Measurements from ENCODE around the gene NCOA3.
"Not testable (repeated sequence)": the region's sequence is repeated elsewhere in the genome, so short reads cannot be mapped to it uniquely, and the experiment has no call there.

Gene NCOA3

DNA sequence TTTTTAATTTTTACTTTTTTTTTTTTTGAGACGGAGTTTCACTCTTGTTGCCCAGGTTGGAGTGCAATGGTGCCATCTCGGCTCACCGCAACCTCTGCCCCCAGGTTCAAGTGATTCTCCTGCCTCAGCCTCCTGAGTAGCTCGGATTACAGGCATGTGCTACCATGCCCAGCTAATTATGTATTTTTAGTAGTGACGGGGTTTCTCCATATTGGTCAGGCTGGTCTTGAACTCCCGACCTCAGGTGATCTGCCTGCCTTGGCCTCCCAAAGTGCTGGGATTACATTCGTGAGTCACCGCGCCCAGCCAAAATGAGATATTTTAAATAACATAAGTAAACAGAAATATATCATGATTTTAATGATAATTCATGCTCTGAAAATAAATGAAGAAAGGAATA lies 1.6 kb upstream of the NCOA3 start:
- not testable (repeated sequence) for DNase-seq; H3K27me3 Mint-ChIP-seq; ATAC-seq (replicated peaks); H3K9me3 Mint-ChIP-seq; H3K27ac Mint-ChIP-seq
- H3K4me3 Mint-ChIP-seq: peak overlapping the region in 1 of 2 donors; percentile 96
- peaks cover 24 to 29% of the 10 kb centered on the region in 2 donors for H3K4me1 Mint-ChIP-seq (ENCODE audit: low read depth in 2 of 2)
- H3K36me3 Mint-ChIP-seq (ENCODE audit: insufficient read depth): peaks cover 31% of the 10 kb centered on the region

DNA sequence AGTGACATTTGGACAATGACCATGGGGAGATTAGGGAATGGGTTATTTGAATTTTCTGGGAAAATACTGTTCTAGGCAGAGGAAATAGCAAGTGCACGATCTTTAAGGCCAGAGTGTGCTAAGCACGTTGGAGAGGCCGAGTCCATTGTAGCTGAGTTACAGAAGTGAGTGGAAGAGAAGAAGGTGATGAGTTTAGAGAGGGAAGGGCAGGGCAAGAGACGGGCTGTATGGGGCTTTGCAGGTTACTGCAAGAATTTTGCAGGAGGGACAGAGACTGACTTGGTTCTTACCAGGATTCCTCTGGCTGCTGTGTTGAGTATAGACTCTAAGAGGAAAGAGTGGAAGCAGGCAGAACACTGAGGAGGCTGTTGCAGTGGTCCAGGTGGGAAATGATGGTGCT lies 1.1 kb upstream of the NCOA3 start:
- peak overlapping the region; percentile 96 to 98 for H3K4me3 Mint-ChIP-seq
- no peaks in the 10 kb centered on the region for H3K27me3 Mint-ChIP-seq
- H3K9me3 Mint-ChIP-seq: no peaks in the 10 kb centered on the region
- no peak for ATAC-seq (replicated peaks)
- H3K27ac Mint-ChIP-seq: peak overlapping the region; percentile 95 to 98
- H3K4me1 Mint-ChIP-seq (ENCODE audit: low read depth in 2 of 2): peaks cover 22 to 29% of the 10 kb centered on the region in 2 donors
- peaks cover 34% of the 10 kb centered on the region for H3K36me3 Mint-ChIP-seq (ENCODE audit: insufficient read depth)
- no peak for DNase-seq

DNA sequence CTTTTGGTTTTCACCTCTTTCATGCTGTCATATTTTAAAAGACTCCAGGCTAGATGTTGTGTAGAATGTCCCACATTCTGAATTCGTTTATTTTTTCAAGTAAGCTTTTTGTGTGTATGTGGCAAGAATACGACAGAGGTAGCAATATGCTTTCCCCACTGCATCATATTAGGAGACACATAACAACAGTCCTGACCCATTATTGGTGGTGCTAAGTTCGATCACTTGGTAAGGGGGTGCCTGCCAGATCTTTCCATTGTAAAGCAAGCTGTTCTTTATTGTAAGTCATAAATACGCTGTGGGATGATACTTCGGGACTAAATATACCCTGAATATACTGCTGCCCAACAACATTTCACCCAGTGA lies 588 bp upstream of the NCOA3 start:
- Mint-ChIP-seq H3K9me3 (no peaks in the 10 kb centered on the region), H3K36me3 (ENCODE audit: insufficient read depth) (peaks cover 34% of the 10 kb centered on the region), H3K4me3 (peak overlapping the region; percentile 96 to 98), H3K27me3 (no peaks in the 10 kb centered on the region), H3K4me1 (ENCODE audit: low read depth in 2 of 2) (peaks cover 22 to 29% of the 10 kb centered on the region in 2 donors), H3K27ac (peak overlapping the region; percentile 95 to 98)
- DNase-seq (no peak), ATAC-seq (replicated peaks) (peak; percentile 6)

DNA sequence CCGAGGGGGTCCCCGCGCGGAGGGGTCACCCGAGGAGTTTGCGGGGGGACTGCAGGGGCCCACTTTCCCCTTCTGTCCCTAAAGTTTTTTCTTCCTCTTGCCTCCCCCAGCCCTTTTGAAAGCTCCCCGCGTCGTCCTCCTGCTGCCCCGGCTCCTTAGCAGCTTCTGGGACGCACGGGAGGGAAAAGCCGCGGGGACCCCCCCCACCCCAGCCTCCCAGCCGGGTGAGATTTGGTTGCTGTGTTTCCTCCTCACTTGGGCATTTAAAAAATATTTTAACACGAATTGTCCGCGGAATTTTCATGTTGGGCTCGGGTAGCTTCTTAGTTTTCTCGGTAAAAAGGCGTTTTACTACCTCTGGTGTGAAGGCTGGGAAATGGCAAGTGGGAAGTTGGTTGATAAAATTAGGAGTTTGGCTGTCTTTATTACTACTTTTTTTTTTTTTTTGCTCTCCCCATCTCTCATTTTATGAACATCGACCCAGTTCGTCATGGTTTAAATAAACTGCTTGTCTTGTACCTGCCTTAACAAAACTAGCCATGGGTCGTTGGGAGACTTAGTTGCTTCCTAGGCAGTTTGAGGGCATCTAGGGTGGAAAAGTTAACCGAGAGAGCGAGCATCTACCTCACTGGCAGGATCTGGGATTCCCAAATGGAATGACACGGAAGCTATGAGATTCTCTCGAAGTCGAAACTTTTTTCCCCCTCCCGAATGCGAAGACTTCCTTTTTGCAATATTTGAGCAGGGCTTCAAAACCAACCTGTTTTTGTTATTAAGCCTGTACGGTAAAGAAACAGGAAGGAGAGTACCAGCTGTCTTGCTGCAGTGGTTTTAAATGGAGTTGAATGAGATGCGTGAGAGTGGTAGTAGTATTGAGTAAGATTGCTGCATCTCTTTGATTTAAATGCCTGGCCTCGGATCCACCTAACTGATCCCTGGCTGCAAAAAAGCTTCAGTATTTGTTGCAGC lies 868 bp downstream of the NCOA3 start:
- DNase-seq: peak; percentile 6 to 20 (median 13)
- Mint-ChIP-seq H3K9me3 (no peaks in the 10 kb centered on the region), H3K4me1 (ENCODE audit: low read depth in 2 of 2) (peaks cover 26 to 40% of the 10 kb centered on the region in 2 donors), H3K27me3 (no peaks in the 10 kb centered on the region), H3K27ac (peak overlapping the region; percentile 95 to 98), H3K4me3 (peak overlapping the region; percentile 96 to 98), H3K36me3 (ENCODE audit: insufficient read depth) (peaks cover 34% of the 10 kb centered on the region)
- ATAC-seq (replicated peaks): peak; percentile 42

DNA sequence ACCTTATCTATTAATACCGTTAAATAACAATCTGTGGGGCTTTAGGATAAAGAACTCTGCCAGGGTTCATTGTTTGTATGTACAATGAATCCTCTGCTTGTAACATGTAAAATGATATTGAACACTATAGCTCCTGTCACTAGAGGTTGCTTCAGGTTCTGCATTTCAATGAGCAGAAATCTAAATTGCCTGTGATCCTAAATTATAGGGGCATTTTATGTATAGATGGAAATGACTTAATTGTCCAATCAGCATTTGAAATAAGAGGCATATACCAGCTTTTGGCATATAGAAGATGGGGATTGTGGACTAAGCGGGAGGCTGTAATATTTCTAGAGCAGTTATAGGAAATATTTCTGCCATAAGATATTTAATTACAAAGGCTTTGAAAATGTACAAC lies 2.0 kb downstream of the NCOA3 start:
- Mint-ChIP-seq H3K4me3 (peak overlapping the region; percentile 96 to 98), H3K27me3 (no peaks in the 10 kb centered on the region), H3K27ac (peak overlapping the region; percentile 95 to 98), H3K4me1 (ENCODE audit: low read depth in 2 of 2) (peaks cover 30 to 43% of the 10 kb centered on the region in 2 donors), H3K9me3 (no peaks in the 10 kb centered on the region), H3K36me3 (ENCODE audit: insufficient read depth) (peaks cover 36% of the 10 kb centered on the region)
- no peak for ATAC-seq (replicated peaks)
- no peak for DNase-seq

DNA sequence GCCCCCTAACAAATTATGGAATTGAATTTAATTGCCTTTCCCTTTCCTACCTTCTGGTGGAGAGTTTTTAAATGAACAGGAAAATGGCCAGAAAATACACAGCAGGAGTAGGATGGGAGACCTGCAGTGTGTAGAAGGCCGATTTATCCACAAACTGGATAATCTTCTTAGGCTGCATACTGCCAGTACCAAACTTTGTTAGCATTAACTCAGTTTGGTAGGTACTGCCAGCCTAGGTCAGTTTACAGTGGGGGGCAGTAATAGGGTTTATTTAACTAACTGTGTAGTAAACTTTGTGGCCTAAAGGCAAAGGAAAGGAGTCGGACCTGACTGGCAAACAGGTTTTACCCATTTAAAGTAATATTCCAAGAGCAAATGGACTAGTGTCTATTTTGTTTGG lies 4.6 kb downstream of the NCOA3 start:
- Mint-ChIP-seq H3K36me3 (ENCODE audit: insufficient read depth) (peaks cover 28% of the 10 kb centered on the region), H3K4me3 (peak overlapping the region in 1 of 2 donors; percentile 59), H3K4me1 (ENCODE audit: low read depth in 2 of 2) (peaks cover 41 to 54% of the 10 kb centered on the region in 2 donors), H3K9me3 (no peaks in the 10 kb centered on the region), H3K27ac (peak overlapping the region in 1 of 2 donors; percentile 81), H3K27me3 (no peaks in the 10 kb centered on the region)
- DNase-seq (no peak), ATAC-seq (replicated peaks) (no peak)

DNA sequence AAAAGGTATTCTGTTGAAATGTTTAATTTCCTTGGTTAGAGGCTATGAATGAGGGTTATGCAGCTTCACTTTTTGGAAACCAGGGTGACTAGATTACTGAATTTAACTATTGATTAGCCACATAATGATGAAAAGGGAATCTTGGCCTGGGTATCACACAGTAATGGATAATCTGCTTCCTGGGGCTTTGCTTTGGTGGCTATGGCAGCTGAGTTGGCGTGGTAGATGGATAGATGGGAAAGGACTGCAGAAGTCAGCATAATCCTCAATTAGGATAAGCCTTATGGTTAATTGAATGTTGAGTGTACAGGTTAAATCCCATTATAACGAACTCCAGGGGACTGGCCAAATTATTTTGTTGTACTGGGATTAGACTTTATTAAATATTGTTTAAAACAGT lies 5.2 kb downstream of the NCOA3 start:
- peaks cover 42 to 53% of the 10 kb centered on the region in 2 donors for H3K4me1 Mint-ChIP-seq (ENCODE audit: low read depth in 2 of 2)
- ATAC-seq (replicated peaks) (no peak), DNase-seq (no peak)
- peak overlapping the region in 1 of 2 donors; percentile 59 for H3K4me3 Mint-ChIP-seq
- no peaks in the 10 kb centered on the region for H3K27me3 Mint-ChIP-seq
- H3K27ac Mint-ChIP-seq: peak overlapping the region in 1 of 2 donors; percentile 81
- no peaks in the 10 kb centered on the region for H3K9me3 Mint-ChIP-seq
- H3K36me3 Mint-ChIP-seq (ENCODE audit: insufficient read depth): peaks cover 23% of the 10 kb centered on the region

DNA sequence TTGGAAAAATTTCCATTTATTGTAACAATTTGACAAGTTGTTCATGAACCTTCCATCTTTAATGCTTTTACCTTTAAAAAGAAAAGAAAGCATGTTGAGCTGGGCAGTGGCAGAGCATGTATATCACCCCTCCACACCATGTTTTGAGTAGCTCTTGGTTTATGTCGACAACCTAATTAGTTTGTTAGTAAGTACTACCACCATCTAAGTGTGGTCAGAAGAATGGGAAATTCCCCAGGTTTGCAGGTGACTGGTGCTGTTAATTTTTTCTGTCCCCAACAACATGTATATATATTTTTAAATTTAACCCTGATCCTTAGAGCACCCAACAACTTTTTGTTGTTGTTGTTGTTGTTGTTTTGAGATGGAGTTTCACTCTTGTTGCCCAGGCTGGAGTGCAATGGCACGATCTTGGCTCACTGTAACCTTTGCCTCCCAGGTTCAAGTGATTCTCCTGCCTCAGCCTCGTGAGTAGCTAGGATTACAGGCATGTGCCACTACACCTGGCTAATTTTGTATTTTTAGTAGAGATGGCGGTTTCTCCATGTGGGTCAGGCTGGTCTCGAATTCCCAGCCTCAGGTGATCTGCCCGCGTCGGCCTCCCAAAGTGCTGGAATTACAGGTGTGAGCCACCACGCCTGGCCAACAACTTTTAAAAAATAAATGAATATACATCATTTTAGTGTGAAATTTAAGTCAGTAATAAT lies 5.7 kb downstream of the NCOA3 start:
- Mint-ChIP-seq H3K4me1 (ENCODE audit: low read depth in 2 of 2) (peaks cover 44 to 55% of the 10 kb centered on the region in 2 donors), H3K36me3 (ENCODE audit: insufficient read depth) (peaks cover 18% of the 10 kb centered on the region), H3K27ac (peak overlapping the region in 1 of 2 donors; percentile 81), H3K4me3 (peak overlapping the region in 1 of 2 donors; percentile 59)
- not testable (repeated sequence) for DNase-seq, H3K9me3 Mint-ChIP-seq, H3K27me3 Mint-ChIP-seq
- ATAC-seq (replicated peaks): peak; percentile 57

DNA sequence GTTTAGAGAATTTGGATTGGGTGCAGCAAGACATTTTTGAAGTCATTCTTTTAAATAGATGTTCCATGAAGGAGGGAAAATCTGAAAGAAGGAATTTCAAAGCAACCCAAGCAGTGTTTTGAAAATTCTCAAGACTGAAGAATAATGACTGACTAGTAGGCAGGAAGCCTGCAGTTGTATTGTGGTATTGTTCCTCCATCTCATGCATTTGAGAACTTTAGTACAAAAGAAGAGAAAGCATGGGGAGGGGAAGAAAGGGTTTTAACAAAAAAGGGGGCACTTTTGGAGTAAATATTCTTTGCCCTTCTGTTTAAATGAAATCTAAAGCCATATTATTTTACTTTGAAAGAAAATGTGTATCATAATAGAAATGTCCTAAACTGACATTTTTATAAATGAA lies 6.6 kb downstream of the NCOA3 start:
- Mint-ChIP-seq H3K9me3 (no peaks in the 10 kb centered on the region), H3K27ac (peak overlapping the region in 1 of 2 donors; percentile 16), H3K27me3 (no peaks in the 10 kb centered on the region), H3K4me1 (ENCODE audit: low read depth in 2 of 2) (peaks cover 42 to 54% of the 10 kb centered on the region in 2 donors), H3K36me3 (ENCODE audit: insufficient read depth) (peaks cover 14% of the 10 kb centered on the region), H3K4me3 (peak overlapping the region in 1 of 2 donors; percentile 65)
- peak; percentile 37 for ATAC-seq (replicated peaks)
- no peak for DNase-seq

DNA sequence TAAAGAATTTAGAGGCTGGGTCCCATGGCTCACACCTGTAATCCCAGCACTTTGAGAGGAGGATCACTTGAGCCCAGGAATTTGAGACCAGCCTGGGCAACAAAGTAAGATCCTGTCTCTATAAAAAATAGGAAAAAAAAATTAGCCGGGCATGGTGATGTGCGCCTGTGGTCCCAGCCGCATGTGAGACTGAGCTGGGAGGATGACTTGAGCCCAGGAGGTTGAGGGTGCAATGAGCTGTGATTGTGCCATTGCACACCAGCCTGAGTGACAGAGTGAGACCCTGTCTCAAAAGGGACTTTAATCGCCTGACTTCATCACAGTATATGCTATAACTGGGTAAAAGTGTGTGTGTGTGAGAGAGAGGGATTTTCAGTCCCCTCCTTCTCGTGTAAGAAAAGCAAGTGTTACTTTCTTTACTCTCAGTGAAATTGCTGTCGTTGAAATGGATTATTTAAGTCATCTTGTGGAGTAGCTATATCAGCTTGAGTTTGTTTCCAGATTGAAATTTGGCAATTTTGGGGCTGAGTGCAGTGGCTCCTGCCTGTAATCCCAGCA lies 7.5 kb downstream of the NCOA3 start:
- no peaks in the 10 kb centered on the region for H3K9me3 Mint-ChIP-seq
- H3K27me3 Mint-ChIP-seq: no peaks in the 10 kb centered on the region
- H3K27ac Mint-ChIP-seq: peak overlapping the region; percentile 16 to 32
- ATAC-seq (replicated peaks) (no peak), DNase-seq (no peak)
- H3K36me3 Mint-ChIP-seq (ENCODE audit: insufficient read depth): peaks cover 9% of the 10 kb centered on the region
- H3K4me1 Mint-ChIP-seq (ENCODE audit: low read depth in 2 of 2): peaks cover 37 to 48% of the 10 kb centered on the region in 2 donors
- peak overlapping the region; percentile 31 to 65 for H3K4me3 Mint-ChIP-seq

DNA sequence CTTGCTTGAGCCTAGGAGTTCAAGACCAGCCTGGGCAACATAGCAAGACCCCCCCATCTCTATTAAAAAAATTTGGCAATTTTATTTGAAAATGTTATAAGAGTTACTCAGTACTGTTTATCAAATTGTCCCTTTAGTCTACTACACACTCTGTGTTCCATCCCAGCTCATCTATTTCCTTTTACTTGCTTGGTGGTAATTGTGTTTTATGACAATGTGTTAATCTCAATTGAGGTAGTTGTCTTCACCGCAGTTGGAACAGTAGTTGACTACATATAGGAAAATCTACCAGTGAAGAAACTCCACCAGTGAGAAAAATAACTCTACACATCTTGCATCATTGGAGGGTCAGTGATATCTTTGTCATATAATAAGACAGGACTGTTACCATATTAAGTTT lies 8.0 kb downstream of the NCOA3 start:
- ATAC-seq (replicated peaks) (no peak), DNase-seq (no peak)
- peak overlapping the region in 1 of 2 donors; percentile 65 for H3K4me3 Mint-ChIP-seq
- H3K36me3 Mint-ChIP-seq (ENCODE audit: insufficient read depth): peaks cover 13% of the 10 kb centered on the region
- no peaks in the 10 kb centered on the region for H3K9me3 Mint-ChIP-seq
- H3K27ac Mint-ChIP-seq: peak overlapping the region in 1 of 2 donors; percentile 46
- H3K4me1 Mint-ChIP-seq (ENCODE audit: low read depth in 2 of 2): peaks cover 36 to 48% of the 10 kb centered on the region in 2 donors
- no peaks in the 10 kb centered on the region for H3K27me3 Mint-ChIP-seq

DNA sequence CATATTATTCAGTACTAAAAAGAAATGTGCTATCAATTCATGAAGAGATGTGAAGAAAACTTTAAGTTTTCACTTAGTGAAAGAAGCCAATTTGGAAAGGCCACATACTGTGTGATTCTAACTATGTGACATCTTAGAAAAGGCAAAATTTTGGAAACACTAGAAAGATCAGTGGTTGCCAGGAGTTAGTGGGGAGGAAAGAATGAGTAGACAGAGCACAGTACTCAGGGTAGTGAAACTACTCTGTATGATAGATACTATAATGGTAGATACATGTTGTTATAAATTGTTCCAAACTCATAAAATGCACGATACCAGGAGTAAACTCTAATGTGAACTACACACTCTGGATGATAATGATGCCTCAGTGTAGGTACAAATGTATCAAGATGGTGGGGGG lies 14.2 kb downstream of the NCOA3 start:
- Mint-ChIP-seq H3K27me3 (no peaks in the 10 kb centered on the region), H3K27ac (peak overlapping the region in 1 of 2 donors; percentile 52), H3K4me3 (no peak overlapping the region), H3K36me3 (ENCODE audit: insufficient read depth) (peaks cover 27% of the 10 kb centered on the region), H3K9me3 (no peaks in the 10 kb centered on the region), H3K4me1 (ENCODE audit: low read depth in 2 of 2) (peaks cover 30 to 34% of the 10 kb centered on the region in 2 donors)
- ATAC-seq (replicated peaks) (no peak), DNase-seq (no peak)

DNA sequence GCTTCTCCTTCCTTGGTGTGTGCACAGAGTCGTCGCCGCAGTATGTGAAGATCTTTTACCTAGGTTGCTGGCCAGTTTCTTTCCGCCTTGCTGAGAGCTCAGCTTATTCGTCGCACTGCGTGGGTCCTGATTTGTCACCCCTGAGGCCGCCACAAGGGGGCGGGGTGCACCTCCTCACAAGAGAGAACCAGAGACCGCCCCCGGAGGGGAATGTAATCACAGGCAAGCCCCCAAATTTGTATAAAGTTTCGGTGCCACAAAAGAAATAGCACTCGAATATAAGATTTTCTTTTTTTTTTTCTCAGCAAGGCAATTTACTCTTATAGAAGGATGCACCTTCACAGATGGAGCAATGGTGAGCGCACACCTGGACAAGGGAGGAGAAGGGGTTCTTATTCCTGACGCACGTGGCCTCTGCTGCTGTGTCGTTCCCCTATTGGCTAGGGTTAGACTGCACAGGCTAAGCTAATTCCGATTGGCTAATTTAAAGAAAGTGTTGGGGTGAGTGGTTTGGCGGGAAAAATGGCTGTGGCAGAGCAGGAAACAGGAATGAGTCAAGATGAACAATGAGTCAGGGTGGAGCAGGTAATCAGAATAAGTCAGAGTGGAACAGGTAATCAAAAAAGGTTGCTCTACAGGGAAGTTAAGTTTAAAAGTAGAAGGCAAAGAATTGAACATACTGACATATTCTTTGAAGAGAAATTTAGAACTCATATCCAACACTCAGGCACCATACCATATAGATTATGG lies 19.5 kb downstream of the NCOA3 start:
- DNase-seq (no peak), ATAC-seq (replicated peaks) (no peak)
- Mint-ChIP-seq H3K4me3 (no peak overlapping the region), H3K27ac (peak overlapping the region; percentile 52 to 90), H3K36me3 (ENCODE audit: insufficient read depth) (peaks cover 39% of the 10 kb centered on the region), H3K9me3 (peaks cover 3 to 8% of the 10 kb centered on the region in 2 donors), H3K27me3 (no peaks in the 10 kb centered on the region), H3K4me1 (ENCODE audit: low read depth in 2 of 2) (peaks cover 17 to 30% of the 10 kb centered on the region in 2 donors)
